ENCODE measurements around the gene PATZ1.

- TF ChIP-seq CTCF (conservative IDR thresholded peaks at IDR 0.05 in 1 of 2, IDR thresholded peaks at IDR 0.05 in 1 of 2; ENCODE audit: low read depth in 1 of 2, low read length in 2 of 2), result no peak
- TF ChIP-seq EZH2 (IDR thresholded peaks at IDR 0.05; ENCODE audit: low read length, missing control alignments), result no peak
These were observed 57.5 kb downstream of the PATZ1 start for GRCh38 chr22:31288496-31289240.
